ENCODE results near the gene SYNE4. TPM values are rescaled to one million over a fixed set of nuclear protein-coding genes. Genes with fewer than 3 reads are reported as not detected.
A peak's percentile ranks its signal among the peaks of the same experiment; 100 is the strongest.
"Not testable (repeated sequence)": the region's sequence is repeated elsewhere in the genome, so short reads cannot be mapped to it uniquely, and the experiment has no call there.

SYNE4 gene, protein sequence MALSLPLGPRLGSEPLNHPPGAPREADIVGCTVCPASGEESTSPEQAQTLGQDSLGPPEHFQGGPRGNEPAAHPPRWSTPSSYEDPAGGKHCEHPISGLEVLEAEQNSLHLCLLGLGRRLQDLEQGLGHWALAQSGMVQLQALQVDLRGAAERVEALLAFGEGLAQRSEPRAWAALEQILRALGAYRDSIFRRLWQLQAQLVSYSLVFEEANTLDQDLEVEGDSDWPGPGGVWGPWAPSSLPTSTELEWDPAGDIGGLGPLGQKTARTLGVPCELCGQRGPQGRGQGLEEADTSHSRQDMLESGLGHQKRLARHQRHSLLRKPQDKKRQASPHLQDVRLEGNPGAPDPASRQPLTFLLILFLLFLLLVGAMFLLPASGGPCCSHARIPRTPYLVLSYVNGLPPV
- 1 to 10 TPM; 1.8 to 2.4 TPM for total RNA-seq

- CTCF ChIA-PET = interaction anchor here (0.5 to 1.1 kb wide), 5 partner anchors 9 to 773 kb away, joined by 3 to 7 read pairs (median 4); no protein-coding TSS in a partner anchor
- H3K27me3 Mint-ChIP-seq = no peaks in the 10 kb centered on the region
Measured at GRCh38 chr19:36008336-36008978, at the start of gene SYNE4. Gene SYNE4, minus strand, starts transcription at chr19:36008813. Its CDS starts 132 bp downstream, at chr19:36008681.

DNA sequence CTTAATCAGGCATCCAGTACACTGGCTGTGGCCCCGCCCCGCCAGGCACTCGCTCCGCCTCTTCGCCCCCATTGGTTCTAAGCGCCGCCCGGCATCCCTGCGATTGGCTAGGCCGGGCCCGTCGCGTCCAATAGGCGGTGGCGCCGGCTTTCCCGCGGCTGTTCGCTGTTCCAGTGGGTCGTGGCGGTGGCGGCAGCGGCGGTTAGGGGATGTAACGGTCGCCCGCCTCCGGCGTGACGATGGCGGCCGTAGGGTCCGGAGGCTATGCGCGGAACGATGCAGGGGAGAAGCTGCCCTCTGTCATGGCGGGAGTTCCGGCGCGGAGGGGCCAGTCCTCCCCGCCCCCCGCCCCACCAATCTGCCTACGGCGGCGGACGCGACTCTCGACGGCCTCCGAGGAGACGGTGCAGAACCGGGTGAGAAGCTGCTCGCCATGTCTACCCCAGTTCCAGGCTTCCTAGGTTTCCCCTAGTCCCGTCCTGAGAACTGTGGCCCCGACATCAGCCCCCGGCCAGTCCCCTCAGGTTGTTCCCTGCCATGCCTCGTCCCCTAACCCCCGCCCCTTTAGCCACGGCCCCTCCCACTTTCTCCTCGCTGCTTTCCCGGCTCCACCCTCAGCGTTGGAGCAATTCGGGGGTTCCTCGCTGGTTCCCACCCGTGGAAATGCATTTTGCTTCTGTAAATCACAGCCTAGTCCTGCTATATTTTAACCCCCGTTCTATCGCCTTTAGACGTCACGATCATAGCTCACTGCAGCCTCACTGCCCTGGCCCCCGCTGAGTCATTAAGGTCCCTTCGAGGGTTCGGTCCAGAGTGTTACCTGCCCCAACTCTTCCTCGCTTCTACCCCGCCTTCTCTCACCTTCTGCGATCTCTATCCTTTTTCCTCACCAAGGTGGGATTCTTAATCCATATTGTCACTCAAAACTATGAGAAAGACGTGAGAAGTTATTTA lies 46.4 kb upstream of the SYNE4 start, which contains the start of gene WDR62:
Gene WDR62, plus strand, starts transcription at position 165 of the 954 bp plus-strand sequence. Its CDS starts 75 bp downstream, at position 240.
- ChIA-PET CTCF (interaction anchor here (0.6 to 1.1 kb wide), 3 partner anchors 14 to 88 kb away, joined by 3 read pairs; no protein-coding TSS in a partner anchor), POLR2A (interaction anchor here (0.7 kb wide), 1 partner anchor 109 kb away, joined by 3 read pairs; no protein-coding TSS in a partner anchor)
- peak within 1 kb of the TSS; percentile 97 for H3K27ac Mint-ChIP-seq
- peak; percentile 95 for DNase-seq
- H3K27me3 Mint-ChIP-seq = no peaks in the 10 kb centered on the region
- H3K9me3 Mint-ChIP-seq = no peaks in the 10 kb centered on the region
- H3K4me1 Mint-ChIP-seq = peaks cover 46% of the 10 kb centered on the region
- peaks cover 29% of the 10 kb centered on the region for H3K36me3 Mint-ChIP-seq (ENCODE audit: low read depth)
- peak within 1 kb of the TSS; percentile 98 for H3K4me3 Mint-ChIP-seq

More at GRCh38 chr19:36008336-36008978, at the start of gene SYNE4:
- POLR2A ChIA-PET = no interaction called here
- Mint-ChIP-seq H3K4me3 (peak within 1 kb of the TSS; percentile 50), H3K4me1 (peaks cover 27% of the 10 kb centered on the region), H3K27ac (peak within 1 kb of the TSS; percentile 79), H3K36me3 (ENCODE audit: low read depth) (peaks cover 2% of the 10 kb centered on the region), H3K9me3 (no peaks in the 10 kb centered on the region)
- no peak for DNase-seq

GRCh38 chr19:36054119-36054732 lies 45.6 kb upstream of the SYNE4 start, which contains the start of gene THAP8:
Gene THAP8, minus strand, starts transcription at chr19:36054285. Its CDS starts 68 bp downstream, at chr19:36054217.
- DNase-seq = peak; percentile 100
- ChIA-PET POLR2A (interaction anchor here (0.8 kb wide), 1 partner anchor 40 kb away, joined by 3 read pairs; the partner anchor contains the start of gene ALKBH6), CTCF (interaction anchor here (0.8 to 1.4 kb wide), 3 partner anchors 10 to 87 kb away, joined by 3 read pairs; no protein-coding TSS in a partner anchor)
- H3K27ac Mint-ChIP-seq = peak within 1 kb of the TSS; percentile 97
- H3K4me3 Mint-ChIP-seq = peak within 1 kb of the TSS; percentile 98
- no peaks in the 10 kb centered on the region for H3K9me3 Mint-ChIP-seq
- H3K4me1 Mint-ChIP-seq = peaks cover 46% of the 10 kb centered on the region
- H3K36me3 Mint-ChIP-seq (ENCODE audit: low read depth) = peaks cover 24% of the 10 kb centered on the region
- H3K27me3 Mint-ChIP-seq = no peaks in the 10 kb centered on the region

GRCh38 chr19:36051637-36052036 lies 43.0 kb upstream of the SYNE4 start:
- Mint-ChIP-seq H3K9me3 (no peaks in the 10 kb centered on the region), H3K36me3 (ENCODE audit: low read depth) (peaks cover 11% of the 10 kb centered on the region), H3K27me3 (no peaks in the 10 kb centered on the region), H3K4me1 (peaks cover 33% of the 10 kb centered on the region), H3K4me3 (no peak overlapping the region), H3K27ac (no peak overlapping the region)
- ChIA-PET CTCF (no interaction called here), POLR2A (no interaction called here)
- DNase-seq = no peak

DNA sequence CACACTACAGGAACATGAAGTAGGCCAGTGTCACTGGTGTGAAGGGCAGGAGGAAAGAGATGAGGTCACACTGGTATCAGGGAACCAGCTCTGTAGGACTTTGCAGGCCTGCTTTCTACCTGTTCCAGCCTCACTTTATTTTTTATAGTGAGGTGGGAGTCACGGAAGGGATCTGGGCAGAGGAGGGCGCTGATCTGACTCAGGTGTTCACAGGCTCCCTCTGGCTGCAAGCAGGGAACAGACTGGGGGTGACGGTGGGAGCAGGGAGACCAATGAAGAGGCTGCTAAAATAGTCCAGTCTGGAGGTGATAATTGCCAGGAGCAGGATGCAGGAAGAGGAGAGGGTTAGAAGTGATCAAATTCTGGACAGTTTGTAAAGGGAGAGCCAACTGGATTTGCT lies 42.6 kb upstream of the SYNE4 start:
- DNase-seq = no peak

GRCh38 chr19:36049080-36049698 lies 40.6 kb upstream of the SYNE4 start:
- DNase-seq = no peak
- Mint-ChIP-seq H3K4me3 (no peak overlapping the region), H3K36me3 (ENCODE audit: low read depth) (peaks cover 11% of the 10 kb centered on the region), H3K27me3 (no peaks in the 10 kb centered on the region), H3K4me1 (peaks cover 19% of the 10 kb centered on the region), H3K9me3 (no peaks in the 10 kb centered on the region), H3K27ac (no peak overlapping the region)
- POLR2A ChIA-PET = interaction anchor here (0.6 to 0.7 kb wide), 2 partner anchors 53 to 167 kb away, joined by 3 read pairs; no protein-coding TSS in a partner anchor
- CTCF ChIA-PET = interaction anchor here (0.6 kb wide), 1 partner anchor 114 kb away, joined by 3 read pairs; no protein-coding TSS in a partner anchor

More for the DNA sequence above, 42.6 kb upstream of the SYNE4 start:
- peaks cover 8% of the 10 kb centered on the region for H3K36me3 Mint-ChIP-seq (ENCODE audit: low read depth)
- H3K4me1 Mint-ChIP-seq = peaks cover 29% of the 10 kb centered on the region
- H3K27me3 Mint-ChIP-seq = no peaks in the 10 kb centered on the region
- ChIA-PET POLR2A (no interaction called here), CTCF (no interaction called here)
- H3K4me3 Mint-ChIP-seq = no peak overlapping the region
- no peaks in the 10 kb centered on the region for H3K9me3 Mint-ChIP-seq
- H3K27ac Mint-ChIP-seq = no peak overlapping the region

DNA sequence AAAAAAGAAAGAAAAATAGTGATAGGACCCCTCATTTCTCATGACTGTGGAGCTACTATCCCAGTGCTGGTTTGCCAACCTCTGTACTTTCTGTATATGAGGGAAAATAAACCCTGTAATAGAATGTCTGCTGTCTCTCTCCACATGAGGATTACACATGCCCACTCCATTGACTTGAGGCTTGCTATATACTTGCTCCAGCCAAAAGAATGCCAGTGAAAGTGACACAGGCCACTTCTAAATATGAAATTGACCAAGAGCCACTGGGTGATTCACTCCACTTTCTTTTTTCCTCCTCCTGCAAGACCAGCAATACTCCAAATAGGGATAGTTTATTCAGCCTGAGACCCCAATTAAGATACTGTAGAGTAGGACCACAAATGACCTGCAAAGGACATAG lies 39.2 kb upstream of the SYNE4 start:
- no peak for DNase-seq
- H3K9me3 Mint-ChIP-seq = no peaks in the 10 kb centered on the region
- no peak overlapping the region for H3K4me3 Mint-ChIP-seq
- H3K27ac Mint-ChIP-seq = no peak overlapping the region
- POLR2A ChIA-PET = no interaction called here
- H3K36me3 Mint-ChIP-seq (ENCODE audit: low read depth) = peaks cover 11% of the 10 kb centered on the region
- H3K27me3 Mint-ChIP-seq = no peaks in the 10 kb centered on the region
- CTCF ChIA-PET = interaction anchor here (0.8 to 1.3 kb wide), 2 partner anchors 10 to 14 kb away, joined by 3 read pairs; no protein-coding TSS in a partner anchor
- peaks cover 15% of the 10 kb centered on the region for H3K4me1 Mint-ChIP-seq

DNA sequence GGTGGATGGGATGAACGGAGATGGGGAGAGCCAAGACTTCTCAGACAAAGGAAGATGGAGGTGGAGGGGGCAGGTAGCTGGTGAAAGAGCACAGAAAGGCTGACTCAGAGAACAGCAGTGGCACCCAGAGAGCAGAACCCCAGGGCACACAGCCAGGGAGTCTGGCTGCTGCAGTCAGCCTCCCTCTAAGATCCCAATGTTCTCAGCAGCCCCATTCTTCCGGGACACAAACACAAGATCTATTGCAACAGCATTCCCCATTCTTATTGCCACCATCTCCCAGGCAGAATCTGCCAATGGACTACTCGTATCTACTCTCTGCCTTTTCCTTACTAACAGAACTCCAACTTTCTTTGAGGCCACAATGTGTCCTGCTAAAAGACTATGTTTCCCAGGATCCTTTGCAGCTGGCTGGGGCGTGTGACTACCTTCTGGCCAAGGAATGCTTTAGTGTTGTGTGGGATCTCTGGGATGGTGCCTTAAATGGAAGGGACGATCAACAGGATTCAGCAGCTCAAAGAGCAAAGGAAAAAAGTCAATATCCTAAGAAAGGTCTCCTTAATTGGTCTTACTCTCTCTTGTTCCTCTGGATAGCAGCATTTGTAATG lies 37.9 kb upstream of the SYNE4 start:
- Mint-ChIP-seq H3K4me1 (peaks cover 9% of the 10 kb centered on the region), H3K27ac (no peak overlapping the region), H3K36me3 (ENCODE audit: low read depth) (peaks cover 8% of the 10 kb centered on the region), H3K4me3 (no peak overlapping the region), H3K9me3 (no peaks in the 10 kb centered on the region), H3K27me3 (no peaks in the 10 kb centered on the region)
- DNase-seq = no peak
- ChIA-PET POLR2A (no interaction called here), CTCF (interaction anchor here (0.7 to 1.3 kb wide), 2 partner anchors 15 to 67 kb away, joined by 3 read pairs; no protein-coding TSS in a partner anchor)

GRCh38 chr19:36043952-36044351 lies 35.3 kb upstream of the SYNE4 start:
- Mint-ChIP-seq H3K4me1 (no peaks in the 10 kb centered on the region), H3K27me3 (no peaks in the 10 kb centered on the region), H3K9me3 (no peaks in the 10 kb centered on the region), H3K4me3 (no peak overlapping the region), H3K27ac (no peak overlapping the region), H3K36me3 (ENCODE audit: low read depth) (peaks cover 7% of the 10 kb centered on the region)
- ChIA-PET POLR2A (no interaction called here), CTCF (interaction anchor here (0.8 kb wide), 1 partner anchor 10 kb away, joined by 3 read pairs; the partner anchor contains the start of gene THAP8)
- DNase-seq = no peak

DNA sequence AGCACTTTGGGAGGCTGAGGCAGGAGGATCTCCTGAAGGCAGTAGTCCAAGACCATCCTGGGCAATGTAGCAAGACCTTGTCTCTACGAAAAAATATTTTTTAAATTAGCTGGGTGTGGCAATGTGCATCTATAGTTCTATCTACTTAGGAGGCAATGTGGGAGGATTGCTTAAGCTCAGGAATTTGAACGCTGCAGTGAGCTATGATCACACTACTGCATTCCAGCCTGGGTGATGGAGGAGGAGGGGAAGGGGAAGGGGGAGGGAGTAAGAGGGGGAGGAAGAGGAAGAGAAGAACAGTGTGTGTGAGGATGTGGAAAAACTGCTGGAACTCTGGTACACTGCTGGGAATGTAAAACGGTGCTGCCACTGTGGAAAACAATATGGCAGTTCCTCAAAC lies 33.2 kb upstream of the SYNE4 start:
- DNase-seq = no peak
- Mint-ChIP-seq H3K9me3 (no peaks in the 10 kb centered on the region), H3K36me3 (ENCODE audit: low read depth) (peaks cover 10% of the 10 kb centered on the region), H3K4me3 (no peak overlapping the region), H3K27ac (no peak overlapping the region), H3K4me1 (peaks cover 9% of the 10 kb centered on the region), H3K27me3 (no peaks in the 10 kb centered on the region)
- POLR2A ChIA-PET = no interaction called here
- CTCF ChIA-PET = no interaction called here

- H3K4me3 Mint-ChIP-seq; DNase-seq; H3K9me3 Mint-ChIP-seq; H3K27me3 Mint-ChIP-seq; H3K27ac Mint-ChIP-seq; H3K36me3 Mint-ChIP-seq (ENCODE audit: low read depth); POLR2A ChIA-PET: not testable (repeated sequence)
- CTCF ChIA-PET = interaction anchor here (0.6 kb wide), 1 partner anchor 14 kb away, joined by 3 read pairs; no protein-coding TSS in a partner anchor
- H3K4me1 Mint-ChIP-seq = peaks cover 12% of the 10 kb centered on the region
Measured at GRCh38 chr19:36041092-36041491, 32.5 kb upstream of the SYNE4 start.

Measured in activated CD4-positive, alpha-beta T cell treated with anti-CD3 and anti-CD28 coated beads, Interleukin-2, amount 10 ng/mL, durations not matched to agents 7 days and 5 days (primary cell).